Effector CD8-positive, alpha-beta T cell (primary cell): Measurements from ENCODE around the gene FANCC.

Source experiments
- DNase-seq: peaks from one replicate; lab custom pipeline; 2025; lab: John Stamatoyannopoulos, UW

The FANCC gene

DNA sequence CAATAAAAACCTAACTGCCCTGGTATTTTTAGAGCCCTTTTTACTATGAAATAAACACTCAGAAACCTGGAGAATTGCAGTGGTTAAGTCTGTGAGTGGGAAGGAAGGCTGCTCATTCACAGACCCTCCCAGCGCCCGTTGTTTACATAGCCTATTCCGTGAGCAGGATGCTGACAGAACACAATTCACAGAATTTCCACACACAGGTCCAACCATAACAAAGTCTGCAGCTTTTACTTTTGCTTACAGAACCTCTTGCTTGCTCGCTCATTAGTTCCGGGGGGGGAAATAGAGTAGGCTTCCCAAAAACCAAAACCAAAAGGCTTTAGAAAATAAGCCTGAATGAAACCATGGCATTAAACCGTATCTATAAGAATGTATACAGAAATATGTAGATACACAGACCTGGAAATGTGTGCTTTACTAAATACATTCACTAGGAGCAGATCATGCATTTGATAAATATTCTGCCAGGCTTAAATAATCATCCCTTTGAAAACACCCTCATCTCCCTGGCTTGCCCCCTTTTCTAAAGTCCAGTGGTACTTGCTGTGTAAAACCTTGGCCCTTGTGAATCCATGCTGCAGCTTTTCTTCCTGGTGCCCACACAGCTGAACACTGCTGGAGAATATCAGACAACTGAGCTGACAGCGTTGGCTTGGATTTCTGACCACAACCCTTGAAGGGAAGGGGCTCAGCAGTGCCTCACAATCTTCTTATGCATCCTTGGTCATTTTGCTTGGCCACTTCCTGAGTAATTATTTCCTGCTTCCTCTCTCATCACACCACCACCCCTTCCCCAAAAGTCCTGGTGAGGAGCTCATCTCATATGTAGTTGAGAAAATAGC is 128.0 kb downstream of the FANCC start:
- no peak for DNase-seq

- DNase-seq, result no peak
Measured at GRCh38 chr9:95188459-95188858, 129.1 kb downstream of the FANCC start.

DNA sequence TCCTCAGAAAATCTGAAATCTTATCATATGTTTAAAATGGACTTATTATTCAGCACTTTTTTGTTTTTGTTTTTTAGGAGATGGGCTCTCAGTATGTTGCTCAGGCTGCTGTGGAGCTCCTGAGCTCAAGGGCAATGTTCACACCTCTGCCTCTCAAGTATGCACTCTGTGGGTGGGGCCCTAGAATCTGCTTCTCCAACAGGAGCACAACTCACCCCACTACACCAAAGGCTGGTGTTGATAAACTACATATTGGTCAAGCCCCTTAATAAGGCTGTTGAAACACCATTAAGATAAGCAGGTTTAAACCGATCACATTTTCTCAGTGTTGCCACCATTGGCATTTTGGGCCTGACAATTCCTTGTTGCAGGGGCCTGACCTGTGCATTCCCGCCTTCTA is 131.6 kb downstream of the FANCC start:
- no peak for DNase-seq

DNA sequence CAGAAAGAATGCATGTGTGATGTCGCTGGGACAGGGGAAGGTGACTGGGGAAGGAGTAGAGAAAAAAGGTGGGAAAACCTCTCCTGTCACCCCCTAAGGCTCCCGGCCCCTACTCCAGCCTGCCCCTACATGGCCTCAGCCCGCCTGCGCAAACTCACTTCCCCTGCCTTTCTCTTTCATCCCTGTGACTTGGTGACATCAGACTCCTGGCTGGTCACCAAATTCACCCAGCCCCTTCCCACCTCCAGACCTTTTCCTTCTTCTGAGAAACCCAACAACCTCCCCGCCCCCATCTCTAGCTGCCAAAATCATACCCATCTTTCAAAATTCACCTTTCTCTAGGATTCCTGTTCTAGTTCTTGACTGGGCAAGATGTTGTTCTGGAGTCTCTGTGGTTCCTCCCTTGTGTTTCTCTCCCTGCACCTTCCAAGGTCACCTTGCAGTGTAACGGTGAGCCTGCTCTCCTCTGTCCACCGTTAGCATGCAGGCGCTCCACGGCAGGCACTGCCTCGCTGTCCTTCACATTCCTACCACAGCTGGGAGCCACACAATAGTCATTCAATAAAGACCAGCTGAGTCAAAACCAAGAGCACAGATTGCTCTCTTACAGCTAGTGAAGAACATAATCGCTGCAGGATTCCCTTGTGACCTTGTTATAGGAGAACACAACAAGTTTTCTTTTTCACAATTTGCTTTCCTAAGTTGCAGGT is 134.5 kb downstream of the FANCC start:
- DNase-seq, result no peak

GRCh38 chr9:95181835-95182234 is 135.7 kb downstream of the FANCC start:
- DNase-seq, result no peak

GRCh38 chr9:95181226-95181818 is 136.2 kb downstream of the FANCC start:
- no peak for DNase-seq

DNA sequence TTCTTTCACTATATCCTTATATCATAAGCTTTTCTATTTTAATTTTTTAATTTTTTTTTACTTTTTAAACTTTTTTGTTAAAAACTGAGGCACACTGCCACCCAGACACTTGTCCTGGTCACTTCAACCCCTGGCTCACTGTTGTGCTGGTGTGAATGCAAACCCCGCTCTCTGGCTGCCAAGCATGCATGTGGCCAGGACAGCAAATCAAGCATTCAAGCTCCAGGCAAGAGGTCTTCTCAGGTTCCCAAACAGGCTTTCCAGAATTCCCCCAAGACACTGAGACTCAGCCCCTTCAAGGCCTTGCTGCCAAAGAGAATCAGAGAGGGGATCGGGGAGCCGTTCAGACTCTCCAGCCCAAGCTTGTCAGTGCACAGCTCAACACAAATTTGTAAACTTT is 139.9 kb downstream of the FANCC start:
- DNase-seq, result no peak

GRCh38 chr9:95176755-95177319 is 140.7 kb downstream of the FANCC start:
- DNase-seq, result no peak

- DNase-seq, result no peak
Measured at GRCh38 chr9:95175523-95175922, 142.0 kb downstream of the FANCC start.

DNA sequence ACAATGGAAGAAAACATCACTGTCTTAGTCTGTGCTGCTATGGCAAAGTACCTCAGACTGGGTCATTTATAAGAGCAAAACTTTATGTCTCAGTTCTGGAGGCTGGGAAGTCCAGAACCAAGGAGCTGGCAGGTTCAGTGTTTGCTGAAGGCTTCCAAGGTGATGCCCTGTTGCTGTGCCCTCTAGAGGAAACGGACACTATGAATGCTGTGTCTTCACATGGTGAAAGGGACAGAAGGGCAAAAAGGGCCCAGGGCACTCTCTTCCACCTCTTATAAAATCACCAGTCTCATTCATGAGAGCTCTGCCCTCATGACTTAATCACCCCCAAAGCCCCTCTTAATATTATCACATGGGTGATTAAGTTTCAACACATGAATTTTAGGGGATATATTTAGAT is 143.5 kb downstream of the FANCC start:
- no peak for DNase-seq

DNA sequence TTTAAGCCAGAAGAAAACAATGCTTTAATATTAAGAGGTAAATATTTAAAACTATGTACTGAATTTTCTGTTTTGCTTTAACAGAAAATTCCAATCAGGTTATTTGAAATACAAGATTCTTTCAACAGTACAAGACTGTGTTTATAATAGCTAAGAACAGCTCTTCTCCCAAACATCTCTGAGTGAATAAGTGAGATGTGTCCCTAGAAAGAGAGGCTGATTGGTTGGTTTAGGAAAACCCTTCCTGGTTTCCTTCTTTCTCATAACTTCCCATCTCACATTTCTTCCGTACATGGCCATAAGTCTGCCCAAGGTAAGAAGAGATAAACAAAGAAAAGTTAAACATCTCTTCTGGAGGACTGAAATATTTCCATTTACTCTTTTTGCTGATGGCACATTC is 145.9 kb downstream of the FANCC start:
- DNase-seq, result no peak

DNA sequence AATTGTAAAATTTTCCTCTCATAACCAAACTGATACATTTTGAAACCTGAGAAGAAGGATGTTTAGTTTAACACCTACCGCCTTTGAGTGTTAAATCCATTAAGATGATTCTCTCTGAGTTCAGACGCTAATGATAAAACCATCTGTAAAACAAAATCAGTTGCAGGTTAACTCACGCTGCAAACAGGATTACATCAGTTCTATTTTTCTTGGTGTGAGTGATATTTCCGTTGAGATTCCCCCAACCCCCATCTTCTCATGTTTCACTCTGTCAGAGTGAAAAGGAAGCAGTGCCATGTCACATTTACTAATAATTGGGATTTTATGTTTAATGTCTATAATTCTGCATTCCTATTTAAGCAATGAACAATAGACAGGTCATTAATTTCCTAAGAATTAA is 146.5 kb downstream of the FANCC start:
- DNase-seq, result no peak

DNA sequence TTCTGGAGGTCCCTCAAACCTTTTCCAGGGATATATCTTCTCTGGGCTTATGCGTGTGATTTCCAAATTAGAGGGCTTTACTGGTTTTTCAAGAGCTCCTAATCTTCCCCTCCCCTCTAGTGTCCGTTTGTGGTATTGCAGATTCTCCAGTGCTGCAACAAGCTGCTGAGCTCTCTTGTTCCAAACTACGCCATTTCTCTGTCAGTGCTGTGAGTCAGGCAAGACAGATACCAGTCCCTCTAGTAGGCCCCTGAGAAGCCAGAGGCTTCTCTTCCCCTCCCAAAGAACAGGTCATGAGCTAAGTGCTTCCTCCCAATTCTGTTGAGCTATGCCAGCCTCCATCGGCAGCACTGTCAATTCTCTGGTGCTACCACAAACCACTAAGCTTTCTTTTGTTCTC is 149.5 kb downstream of the FANCC start:
- no peak for DNase-seq

DNA sequence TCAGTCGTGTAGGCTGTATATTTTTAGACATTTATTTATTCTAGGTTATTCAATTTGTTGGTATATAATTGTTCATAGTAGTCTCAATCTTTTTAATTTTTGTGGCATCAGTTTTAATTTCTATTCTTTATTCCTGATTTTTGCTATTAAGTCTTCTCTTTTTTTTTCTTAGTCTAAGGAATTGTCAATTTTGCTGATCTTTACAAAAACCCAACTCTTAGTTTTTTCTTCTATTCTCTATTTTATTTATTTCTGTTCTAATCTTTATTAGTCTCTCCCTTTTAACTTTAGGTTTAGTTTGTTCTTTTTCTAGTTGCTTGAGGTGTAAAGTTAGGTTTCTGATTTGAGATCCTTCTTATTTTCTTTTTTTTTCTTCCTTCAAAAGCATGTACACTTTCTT is 152.5 kb downstream of the FANCC start:
- DNase-seq, result no peak

- no peak for DNase-seq
Measured at GRCh38 chr9:95157481-95158151, 159.9 kb downstream of the FANCC start.

DNA sequence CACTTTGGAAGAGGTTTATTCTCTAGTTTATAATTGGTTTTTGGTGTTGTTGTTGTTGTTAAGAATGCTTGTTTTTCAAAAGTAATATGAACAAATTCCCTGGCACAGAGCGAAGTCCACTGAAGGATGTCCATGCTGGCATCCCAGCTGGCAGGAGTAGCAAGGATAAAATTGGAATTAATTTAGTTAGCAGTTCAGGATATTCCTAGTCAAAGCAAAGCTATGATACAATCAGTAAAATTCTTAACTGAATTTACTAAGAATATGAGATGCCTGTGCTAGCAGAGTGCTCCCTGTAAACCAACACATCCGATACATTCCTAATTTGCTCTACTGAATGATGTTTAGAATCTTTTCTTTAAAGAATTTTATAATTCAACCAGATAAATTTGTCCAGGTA is 161.4 kb downstream of the FANCC start:
- DNase-seq, result no peak

DNA sequence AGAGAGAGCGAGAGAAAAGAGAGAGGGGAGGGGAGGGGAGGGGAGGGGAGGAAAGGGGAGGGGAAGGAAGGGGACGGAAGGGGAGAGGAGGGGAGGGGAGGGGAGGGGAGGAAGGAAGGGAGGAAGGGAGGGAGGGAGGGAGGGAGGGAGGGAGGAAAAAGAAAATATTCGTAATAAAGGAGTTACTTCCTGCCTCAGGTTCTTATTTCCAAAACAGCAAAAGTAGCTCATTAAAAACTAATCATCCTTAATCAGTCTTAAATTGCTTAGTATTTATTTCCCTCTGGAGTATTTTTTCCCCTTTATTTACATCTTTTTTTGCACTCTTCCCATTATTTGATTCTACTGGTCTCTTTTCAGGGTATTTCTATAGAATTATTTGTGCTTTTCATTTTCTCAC is 162.3 kb downstream of the FANCC start:
- DNase-seq, result no peak

DNA sequence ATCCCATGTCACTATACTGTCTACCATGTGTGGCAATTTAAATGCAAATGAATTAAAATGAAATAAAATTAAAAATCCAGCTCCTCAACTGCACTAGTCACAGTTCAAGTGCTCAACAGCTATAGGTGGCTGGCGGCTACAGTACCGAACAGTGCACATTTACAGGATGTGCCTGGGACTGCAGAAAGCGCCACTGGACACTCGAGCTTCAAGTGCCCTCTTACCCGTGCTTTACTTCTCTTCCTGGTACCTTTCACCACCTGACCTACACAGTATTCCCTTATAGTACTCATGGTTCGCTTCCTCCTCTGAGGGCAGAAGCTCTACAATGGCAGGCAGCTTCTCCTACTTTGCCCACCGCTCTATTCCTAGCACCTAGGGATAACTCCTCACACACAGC is 166.6 kb downstream of the FANCC start:
- DNase-seq, result no peak

- no peak for DNase-seq
Measured at GRCh38 chr9:95148208-95148520, 169.3 kb downstream of the FANCC start.

- no peak for DNase-seq
Measured at GRCh38 chr9:95147452-95148207, 169.9 kb downstream of the FANCC start.
